K562 (cell line): ENCODE results near the gene CPT1C. TPM values are rescaled to one million over a fixed set of nuclear protein-coding genes. Genes with fewer than 3 reads are reported as not detected.

Experiments used
- ATF6 ChIP-seq: sonication (generic); formaldehyde crosslinking; IDR thresholded peaks from 2 replicates; pipeline ENCODE4 v1.4.0; 2020; ENCODE audit warnings: mild to moderate bottlenecking, missing genetic modification reagents
- BCOR ChIP-seq: fragments of 450-650 bp; IDR thresholded peaks from 2 replicates; pipeline ENCODE4 v1.6.1; 2016
- CBX1 ChIP-seq: sonication (generic); IDR thresholded peaks from 2 replicates; pipeline ENCODE4 v1.6.1; 2016; ENCODE audit warnings: antibody characterized with exemption, low read depth, mild to moderate bottlenecking
- DEAF1 ChIP-seq: fragments of 450-650 bp; formaldehyde crosslinking; IDR thresholded peaks from 2 replicates; pipeline ENCODE4 v1.4.0; 2020; ENCODE audit warnings: mild to moderate bottlenecking, moderate library complexity
- ILF3 ChIP-seq: fragments of 450-650 bp; IDR thresholded peaks from 2 replicates; pipeline ENCODE4 v1.6.1; 2018; ENCODE audit warnings: antibody characterized with exemption, mild to moderate bottlenecking, moderate library complexity, borderline replicate concordance
- NCOA1 ChIP-seq: fragments of 450-650 bp; IDR thresholded peaks from 2 replicates; pipeline ENCODE4 v1.6.1; 2016; ENCODE audit warnings: low read depth
- PHB2 ChIP-seq: fragments of 450-650 bp; IDR thresholded peaks from 2 replicates; pipeline ENCODE4 v1.6.1; 2017; ENCODE audit warnings: low read depth
- RBFOX2 ChIP-seq: fragments of 200-400 bp; formaldehyde crosslinking; IDR thresholded peaks from 2 replicates; pipeline ENCODE4 v1.6.1; 2017; ENCODE audit warnings: low read depth, mild to moderate bottlenecking, low read length, moderate library complexity
- STAT6 ChIP-seq: sonication (generic); formaldehyde crosslinking; IDR thresholded peaks from 2 replicates; pipeline ENCODE4 v1.8.1; 2023; ENCODE audit warnings: mild to moderate bottlenecking, missing genetic modification reagents
- ZNF217 ChIP-seq: sonication (generic); formaldehyde crosslinking; IDR thresholded peaks from 2 replicates; pipeline ENCODE4 v1.8.0; 2022; ENCODE audit warnings: mild to moderate bottlenecking, missing genetic modification reagents
- ZNF253 ChIP-seq: fragments of 250-450 bp; sonication (Bioruptor Pico); conservative IDR thresholded peaks from 2 replicates; pipeline ENCODE4 v1.6.1; 2021; ENCODE audit warnings: mild to moderate bottlenecking
- polyA plus RNA-seq, 8 experiments: library from polyadenylated mRNA; depleted of rRNA in 4 of 8; stranded (reverse) in 5 of 8; unstranded in 3 of 8; fragments of >200 nt; fragmentation: Nextera tagmentation in 2 of 8; fragmentation: Illumina TruSeq in 1 of 8; extraction: Ambion mirVana in 2 of 8; extraction: Trizol in 1 of 8; gene quantifications; 2 replicates each; pipeline versions ENCODE4 v1.2.1 to v1.2.3, GENCODE V29; 2011 to 2014; ENCODE audit warnings: inconsistent platforms in 1 of 8, missing spikeins in 1 of 8
- total RNA-seq, 7 experiments: library from RNA; depleted of rRNA in 6 of 7; stranded (reverse); fragments of >200 nt in 6 of 7; fragmentation: Illumina TruSeq in 2 of 7; extraction: Trizol in 2 of 7; gene quantifications; 2 replicates each; pipeline versions ENCODE4 v1.2.1 to v1.2.3, GENCODE V29; 2011 to 2021; ENCODE audit warnings: low replicate concordance in 1 of 7
- TF ChIP-seq, protein P1 (sequence below): fragments of 250-450 bp; sonication (Bioruptor Pico); IDR thresholded peaks from 2 replicates; pipeline ENCODE4 v1.4.0; 2020; ENCODE audit warnings: mild to moderate bottlenecking
- TF ChIP-seq, protein P2 (sequence below): fragments of 450-650 bp; conservative IDR thresholded peaks from 2 replicates; pipeline ENCODE4 v1.6.1; 2016; ENCODE audit warnings: missing genetic modification characterization, low read depth, mild to moderate bottlenecking, control low read depth, missing compliant biosample characterization
- TF ChIP-seq, protein P3 (sequence below): IDR thresholded peaks from 2 replicates; pipeline ENCODE4 v1.6.1; 2011; ENCODE audit warnings: borderline replicate concordance, low read depth, mild to moderate bottlenecking, moderate library complexity, low read length; ENCODE audit not compliant: insufficient read depth, poor library complexity, severe bottlenecking

CPT1C gene
- total and polyA plus RNA-seq, 9 of the 15 experiments (the other 6 are each of a cell fraction or from before 2014, with no cell fraction given), result 1.9 to 12.3 (median 3.0) TPM

DNA sequence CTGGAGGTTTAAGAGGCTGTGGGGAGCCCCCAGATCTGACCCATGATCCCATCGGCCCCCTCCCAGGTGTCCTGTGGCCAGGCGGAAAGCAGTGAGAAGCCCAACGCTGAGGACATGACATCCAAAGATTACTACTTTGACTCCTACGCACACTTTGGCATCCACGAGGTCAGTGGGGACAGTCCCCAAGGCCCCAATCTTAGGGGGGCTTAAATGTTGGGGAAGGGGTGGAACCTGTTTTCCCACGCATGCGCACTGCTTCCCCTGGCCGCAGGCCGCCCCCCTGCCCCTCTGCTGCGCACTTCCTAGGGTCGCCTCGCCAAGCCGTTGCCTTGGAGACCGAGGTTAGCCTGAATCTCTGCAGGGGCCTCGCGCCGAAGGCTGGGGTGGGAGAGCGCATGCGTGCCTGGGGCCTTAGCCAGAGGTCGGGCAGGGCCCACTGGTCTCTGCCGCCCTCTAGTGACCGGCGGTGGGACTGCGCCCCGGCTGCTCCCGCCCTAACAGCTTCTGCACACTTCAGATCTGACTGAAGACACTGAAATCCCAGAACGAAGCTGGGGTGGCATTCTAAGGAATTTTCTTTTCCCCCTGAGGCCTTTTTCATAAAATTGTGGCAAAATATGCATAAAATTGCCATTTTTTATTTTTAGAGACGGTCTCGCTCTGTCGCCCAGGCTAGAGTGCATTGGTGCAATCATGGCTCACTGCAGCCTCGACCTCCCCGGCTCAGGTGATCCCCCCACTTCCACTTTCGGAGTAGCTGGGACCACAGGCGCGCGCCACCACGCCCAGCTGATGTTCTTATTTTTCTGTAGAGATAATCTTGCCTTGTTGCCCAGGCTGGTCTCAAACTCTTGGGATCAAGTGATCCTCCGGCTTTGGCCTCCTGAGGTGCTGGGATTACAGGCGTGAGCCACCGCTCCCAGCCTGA, 10.2 kb upstream of the CPT1C start (continued):
- TF ChIP-seq, protein P1, sequence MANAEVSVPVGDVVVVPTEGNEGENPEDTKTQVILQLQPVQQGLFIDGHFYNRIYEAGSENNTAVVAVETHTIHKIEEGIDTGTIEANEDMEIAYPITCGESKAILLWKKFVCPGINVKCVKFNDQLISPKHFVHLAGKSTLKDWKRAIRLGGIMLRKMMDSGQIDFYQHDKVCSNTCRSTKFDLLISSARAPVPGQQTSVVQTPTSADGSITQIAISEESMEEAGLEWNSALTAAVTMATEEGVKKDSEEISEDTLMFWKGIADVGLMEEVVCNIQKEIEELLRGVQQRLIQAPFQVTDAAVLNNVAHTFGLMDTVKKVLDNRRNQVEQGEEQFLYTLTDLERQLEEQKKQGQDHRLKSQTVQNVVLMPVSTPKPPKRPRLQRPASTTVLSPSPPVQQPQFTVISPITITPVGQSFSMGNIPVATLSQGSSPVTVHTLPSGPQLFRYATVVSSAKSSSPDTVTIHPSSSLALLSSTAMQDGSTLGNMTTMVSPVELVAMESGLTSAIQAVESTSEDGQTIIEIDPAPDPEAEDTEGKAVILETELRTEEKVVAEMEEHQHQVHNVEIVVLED (CRISPR knock-in tag), result no peak
- TF ChIP-seq ZNF253 (no peak), ZNF217 (CRISPR knock-in tag) (no peak), ILF3 (no peak), STAT6 (CRISPR knock-in tag) (0 out of 2 replicates have a peak, but pooled peaks have one; percentile 85), ATF6 (CRISPR knock-in tag) (0 out of 2 replicates have a peak, but pooled peaks have one; percentile 30), DEAF1 (CRISPR knock-in tag) (peak; percentile 65; the same call in 1 of the 2 replicates), CBX1 (no peak), NCOA1 (no peak), PHB2 (no peak), BCOR (no peak), RBFOX2 (peak; percentile 58)
- TF ChIP-seq, protein P2, sequence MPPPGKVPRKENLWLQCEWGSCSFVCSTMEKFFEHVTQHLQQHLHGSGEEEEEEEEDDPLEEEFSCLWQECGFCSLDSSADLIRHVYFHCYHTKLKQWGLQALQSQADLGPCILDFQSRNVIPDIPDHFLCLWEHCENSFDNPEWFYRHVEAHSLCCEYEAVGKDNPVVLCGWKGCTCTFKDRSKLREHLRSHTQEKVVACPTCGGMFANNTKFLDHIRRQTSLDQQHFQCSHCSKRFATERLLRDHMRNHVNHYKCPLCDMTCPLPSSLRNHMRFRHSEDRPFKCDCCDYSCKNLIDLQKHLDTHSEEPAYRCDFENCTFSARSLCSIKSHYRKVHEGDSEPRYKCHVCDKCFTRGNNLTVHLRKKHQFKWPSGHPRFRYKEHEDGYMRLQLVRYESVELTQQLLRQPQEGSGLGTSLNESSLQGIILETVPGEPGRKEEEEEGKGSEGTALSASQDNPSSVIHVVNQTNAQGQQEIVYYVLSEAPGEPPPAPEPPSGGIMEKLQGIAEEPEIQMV (tag), result no peak
- TF ChIP-seq, protein P3, sequence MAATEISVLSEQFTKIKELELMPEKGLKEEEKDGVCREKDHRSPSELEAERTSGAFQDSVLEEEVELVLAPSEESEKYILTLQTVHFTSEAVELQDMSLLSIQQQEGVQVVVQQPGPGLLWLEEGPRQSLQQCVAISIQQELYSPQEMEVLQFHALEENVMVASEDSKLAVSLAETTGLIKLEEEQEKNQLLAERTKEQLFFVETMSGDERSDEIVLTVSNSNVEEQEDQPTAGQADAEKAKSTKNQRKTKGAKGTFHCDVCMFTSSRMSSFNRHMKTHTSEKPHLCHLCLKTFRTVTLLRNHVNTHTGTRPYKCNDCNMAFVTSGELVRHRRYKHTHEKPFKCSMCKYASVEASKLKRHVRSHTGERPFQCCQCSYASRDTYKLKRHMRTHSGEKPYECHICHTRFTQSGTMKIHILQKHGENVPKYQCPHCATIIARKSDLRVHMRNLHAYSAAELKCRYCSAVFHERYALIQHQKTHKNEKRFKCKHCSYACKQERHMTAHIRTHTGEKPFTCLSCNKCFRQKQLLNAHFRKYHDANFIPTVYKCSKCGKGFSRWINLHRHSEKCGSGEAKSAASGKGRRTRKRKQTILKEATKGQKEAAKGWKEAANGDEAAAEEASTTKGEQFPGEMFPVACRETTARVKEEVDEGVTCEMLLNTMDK, result peak; percentile 97
